ENCODE results near the gene SERPINC1.

DNA sequence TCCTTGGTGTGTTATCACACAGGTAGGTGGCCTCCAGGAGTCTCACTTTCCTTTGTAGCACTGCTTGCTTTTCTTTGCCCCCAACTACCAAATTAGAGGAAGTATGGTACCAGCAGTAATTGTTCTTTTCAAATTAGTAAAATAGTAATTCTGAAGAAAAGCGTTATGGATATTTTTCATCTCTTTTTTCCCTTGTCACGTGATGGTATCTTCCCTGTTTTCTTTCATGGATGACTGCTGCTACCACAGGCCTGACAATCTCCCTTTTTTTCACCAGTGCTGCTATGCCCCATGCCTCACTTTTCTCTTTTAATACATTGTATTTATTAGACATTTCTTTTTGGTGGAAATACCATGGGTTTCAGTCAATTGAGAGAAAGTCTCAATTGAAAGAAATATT lies 45.6 kb downstream of the SERPINC1 start:
- TF ChIP-seq POLR2AphosphoS5 (IDR thresholded peaks at IDR 0.05): no peak
- TF ChIP-seq, protein P1, sequence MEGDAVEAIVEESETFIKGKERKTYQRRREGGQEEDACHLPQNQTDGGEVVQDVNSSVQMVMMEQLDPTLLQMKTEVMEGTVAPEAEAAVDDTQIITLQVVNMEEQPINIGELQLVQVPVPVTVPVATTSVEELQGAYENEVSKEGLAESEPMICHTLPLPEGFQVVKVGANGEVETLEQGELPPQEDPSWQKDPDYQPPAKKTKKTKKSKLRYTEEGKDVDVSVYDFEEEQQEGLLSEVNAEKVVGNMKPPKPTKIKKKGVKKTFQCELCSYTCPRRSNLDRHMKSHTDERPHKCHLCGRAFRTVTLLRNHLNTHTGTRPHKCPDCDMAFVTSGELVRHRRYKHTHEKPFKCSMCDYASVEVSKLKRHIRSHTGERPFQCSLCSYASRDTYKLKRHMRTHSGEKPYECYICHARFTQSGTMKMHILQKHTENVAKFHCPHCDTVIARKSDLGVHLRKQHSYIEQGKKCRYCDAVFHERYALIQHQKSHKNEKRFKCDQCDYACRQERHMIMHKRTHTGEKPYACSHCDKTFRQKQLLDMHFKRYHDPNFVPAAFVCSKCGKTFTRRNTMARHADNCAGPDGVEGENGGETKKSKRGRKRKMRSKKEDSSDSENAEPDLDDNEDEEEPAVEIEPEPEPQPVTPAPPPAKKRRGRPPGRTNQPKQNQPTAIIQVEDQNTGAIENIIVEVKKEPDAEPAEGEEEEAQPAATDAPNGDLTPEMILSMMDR (IDR thresholded peaks at IDR 0.05): no peak

Measured in suprapubic skin (tissue), 3 donors.